Measurements from ENCODE around the gene AGBL1. TPM values are rescaled to one million over a fixed set of nuclear protein-coding genes. Genes with fewer than 3 reads are reported as not detected.

AGBL1 gene
- total RNA-seq, 1 donor from 2014 or later = 5.5 TPM

DNA sequence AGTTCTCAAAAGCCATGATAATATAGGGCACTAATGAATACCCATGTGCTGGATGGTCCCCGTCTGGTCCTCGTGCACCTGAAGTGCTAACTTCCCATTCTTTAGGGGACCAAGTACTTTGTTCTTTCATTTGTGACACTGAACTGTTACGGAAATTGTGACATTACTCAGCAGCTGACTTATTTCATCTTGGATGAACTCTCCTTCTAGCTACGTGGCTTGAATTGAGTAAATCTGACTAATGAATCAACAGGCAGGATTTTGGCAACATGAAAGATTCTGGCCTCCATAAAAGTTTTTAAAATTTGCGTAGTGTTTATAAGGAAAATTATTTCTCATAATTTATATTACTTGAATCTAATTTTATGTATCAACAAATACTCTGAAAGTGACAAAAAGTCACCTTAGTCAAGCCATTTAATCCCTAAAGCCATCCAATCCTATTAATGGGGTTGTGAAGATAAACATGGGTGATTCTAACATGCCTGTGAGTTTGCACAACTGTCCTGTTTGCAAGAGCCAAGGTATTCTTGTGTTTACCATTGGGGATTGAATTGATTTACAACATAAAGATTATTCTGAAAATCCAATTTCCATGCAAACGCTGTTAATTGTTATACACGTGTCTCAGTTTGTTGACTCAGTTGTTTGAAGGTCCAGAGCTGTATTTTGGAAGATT, 119.9 kb downstream of the AGBL1 start:
- no peaks in the 10 kb centered on the region for H4K20me1 ChIP-seq (ENCODE audit: low read depth)
- H3K79me2 ChIP-seq (ENCODE audit: low read depth) = no peaks in the 10 kb centered on the region
- no peaks in the 10 kb centered on the region for H3K9me3 Mint-ChIP-seq
- no peak overlapping the region for H3K27ac ChIP-seq
- peaks cover 6% of the 10 kb centered on the region for H3F3A ChIP-seq (ENCODE audit: low read depth)
- H3K9ac ChIP-seq = no peak overlapping the region
- H3K27ac Mint-ChIP-seq = no peak overlapping the region
- no peak overlapping the region for H3K4me2 ChIP-seq
- no peaks in the 10 kb centered on the region for H3K36me3 ChIP-seq
- TF ChIP-seq EZH2phosphoT487 (IDR thresholded peaks at IDR 0.05) (no peak), EZH2 (IDR thresholded peaks at IDR 0.05) (no peak)
- TF ChIP-seq, protein P1, sequence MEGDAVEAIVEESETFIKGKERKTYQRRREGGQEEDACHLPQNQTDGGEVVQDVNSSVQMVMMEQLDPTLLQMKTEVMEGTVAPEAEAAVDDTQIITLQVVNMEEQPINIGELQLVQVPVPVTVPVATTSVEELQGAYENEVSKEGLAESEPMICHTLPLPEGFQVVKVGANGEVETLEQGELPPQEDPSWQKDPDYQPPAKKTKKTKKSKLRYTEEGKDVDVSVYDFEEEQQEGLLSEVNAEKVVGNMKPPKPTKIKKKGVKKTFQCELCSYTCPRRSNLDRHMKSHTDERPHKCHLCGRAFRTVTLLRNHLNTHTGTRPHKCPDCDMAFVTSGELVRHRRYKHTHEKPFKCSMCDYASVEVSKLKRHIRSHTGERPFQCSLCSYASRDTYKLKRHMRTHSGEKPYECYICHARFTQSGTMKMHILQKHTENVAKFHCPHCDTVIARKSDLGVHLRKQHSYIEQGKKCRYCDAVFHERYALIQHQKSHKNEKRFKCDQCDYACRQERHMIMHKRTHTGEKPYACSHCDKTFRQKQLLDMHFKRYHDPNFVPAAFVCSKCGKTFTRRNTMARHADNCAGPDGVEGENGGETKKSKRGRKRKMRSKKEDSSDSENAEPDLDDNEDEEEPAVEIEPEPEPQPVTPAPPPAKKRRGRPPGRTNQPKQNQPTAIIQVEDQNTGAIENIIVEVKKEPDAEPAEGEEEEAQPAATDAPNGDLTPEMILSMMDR (IDR thresholded peaks at IDR 0.05) = no peak
- H3K36me3 Mint-ChIP-seq = no peaks in the 10 kb centered on the region
- H3K4me1 Mint-ChIP-seq = no peaks in the 10 kb centered on the region
- DNase-seq (ENCODE audit: low spot score) = no peak
- H3K9me3 ChIP-seq (ENCODE audit: low read depth) = no peaks in the 10 kb centered on the region
- no peak overlapping the region for H2AFZ ChIP-seq (replicated peaks)
- no peaks in the 10 kb centered on the region for H3K4me1 ChIP-seq
- no peak overlapping the region for H3K4me3 Mint-ChIP-seq
- H3K27me3 ChIP-seq = no peaks in the 10 kb centered on the region
- H3K27me3 Mint-ChIP-seq (ENCODE audit: insufficient read depth, low read depth) = peaks cover 2% of the 10 kb centered on the region
- H3K4me3 ChIP-seq = no peak overlapping the region

DNA sequence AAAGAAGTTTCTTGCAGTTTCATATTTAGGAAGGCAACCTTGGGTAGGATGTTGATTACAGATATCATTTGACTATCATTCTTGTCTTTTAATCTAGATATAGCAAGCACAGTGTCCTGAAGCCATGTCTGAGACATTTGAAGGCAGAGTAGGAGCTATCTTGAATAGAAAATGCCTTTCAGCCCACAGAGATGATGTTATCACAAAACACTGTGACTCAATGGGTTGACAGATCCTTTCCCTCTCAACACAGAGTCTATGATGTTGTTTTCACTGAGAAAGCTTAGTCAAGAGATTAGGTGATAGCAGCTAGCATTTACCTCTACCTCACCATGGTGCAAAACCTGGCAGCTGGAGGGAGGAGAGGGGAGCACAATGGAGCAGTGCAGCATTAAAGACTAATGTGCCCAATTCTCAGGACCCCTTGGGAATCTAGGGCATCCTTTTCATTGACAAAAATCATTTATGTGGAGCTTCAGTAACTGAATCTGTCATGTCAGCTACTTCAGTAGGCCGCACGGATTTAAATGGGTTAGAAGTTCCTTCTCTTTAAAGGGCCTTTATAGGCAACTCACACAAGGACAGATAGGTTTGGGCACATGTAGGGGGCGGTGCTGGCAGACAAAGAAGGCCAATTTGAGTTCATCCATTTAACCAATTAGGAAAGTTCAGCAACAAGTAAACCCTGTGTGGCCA, 121.8 kb downstream of the AGBL1 start:
- Mint-ChIP-seq H3K9me3 (no peaks in the 10 kb centered on the region), H3K4me1 (no peaks in the 10 kb centered on the region), H3K27ac (no peak overlapping the region), H3K36me3 (no peaks in the 10 kb centered on the region), H3K4me3 (no peak overlapping the region), H3K27me3 (ENCODE audit: insufficient read depth, low read depth) (peaks cover 2% of the 10 kb centered on the region)
- Histone ChIP-seq H3K79me2 (ENCODE audit: low read depth) (no peaks in the 10 kb centered on the region), H3K4me2 (no peak overlapping the region), H3K4me3 (no peak overlapping the region), H3K27me3 (no peaks in the 10 kb centered on the region), H3K9ac (no peak overlapping the region), H3K27ac (no peak overlapping the region), H3F3A (ENCODE audit: low read depth) (peaks cover 6% of the 10 kb centered on the region), H2AFZ (replicated peaks) (no peak overlapping the region), H3K36me3 (no peaks in the 10 kb centered on the region), H3K9me3 (ENCODE audit: low read depth) (no peaks in the 10 kb centered on the region), H3K4me1 (no peaks in the 10 kb centered on the region), H4K20me1 (ENCODE audit: low read depth) (no peaks in the 10 kb centered on the region)
- DNase-seq (ENCODE audit: low spot score) = no peak
- TF ChIP-seq, protein P1 (IDR thresholded peaks at IDR 0.05) = no peak
- no peak for TF ChIP-seq EZH2 (IDR thresholded peaks at IDR 0.05)
- TF ChIP-seq EZH2phosphoT487 (IDR thresholded peaks at IDR 0.05) = no peak

DNA sequence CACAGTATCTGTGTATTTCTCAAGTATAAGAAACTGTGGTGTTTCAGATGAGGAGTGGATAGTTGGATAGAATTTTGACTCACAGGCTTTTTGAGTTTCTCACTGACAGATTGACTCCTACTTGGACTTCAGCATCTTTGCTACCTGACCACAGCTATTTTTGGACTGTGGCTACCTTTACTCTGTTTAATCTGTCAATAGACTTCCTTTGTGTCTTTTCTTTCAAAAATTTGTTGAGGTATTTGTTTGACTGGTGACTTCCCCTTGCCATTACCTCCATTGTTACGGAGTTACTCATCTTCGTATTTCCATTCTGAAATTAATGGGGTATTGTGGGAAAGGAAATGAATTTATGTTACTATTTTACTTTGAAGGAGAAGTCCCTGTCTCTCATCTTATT, 123.8 kb downstream of the AGBL1 start:
- H3F3A ChIP-seq (ENCODE audit: low read depth) = peaks cover 6% of the 10 kb centered on the region
- Mint-ChIP-seq H3K27me3 (ENCODE audit: insufficient read depth, low read depth) (peaks cover 2% of the 10 kb centered on the region), H3K4me1 (no peaks in the 10 kb centered on the region), H3K36me3 (no peaks in the 10 kb centered on the region), H3K9me3 (no peaks in the 10 kb centered on the region), H3K4me3 (no peak overlapping the region), H3K27ac (no peak overlapping the region)
- no peak overlapping the region for H3K9ac ChIP-seq
- TF ChIP-seq EZH2 (IDR thresholded peaks at IDR 0.05) = no peak
- no peak for TF ChIP-seq EZH2phosphoT487 (IDR thresholded peaks at IDR 0.05)
- TF ChIP-seq, protein P1 (IDR thresholded peaks at IDR 0.05) = no peak
- H2AFZ ChIP-seq (replicated peaks) = no peak overlapping the region
- no peaks in the 10 kb centered on the region for H3K27me3 ChIP-seq
- no peak overlapping the region for H3K27ac ChIP-seq
- H3K9me3 ChIP-seq (ENCODE audit: low read depth) = no peaks in the 10 kb centered on the region
- no peaks in the 10 kb centered on the region for H3K4me1 ChIP-seq
- DNase-seq (ENCODE audit: low spot score) = no peak
- H4K20me1 ChIP-seq (ENCODE audit: low read depth) = no peaks in the 10 kb centered on the region
- no peak overlapping the region for H3K4me3 ChIP-seq
- no peak overlapping the region for H3K4me2 ChIP-seq
- no peaks in the 10 kb centered on the region for H3K36me3 ChIP-seq
- H3K79me2 ChIP-seq (ENCODE audit: low read depth) = no peaks in the 10 kb centered on the region

All from neural progenitor cell (in vitro differentiated cells).